OCI-LY7 (cell line): ENCODE measurements around the gene FBXO11. TPM values are rescaled to one million over a fixed set of nuclear protein-coding genes. Genes with fewer than 3 reads are reported as not detected.
A peak's percentile ranks its signal among the peaks of the same experiment; 100 is the strongest.

Experiments used
- BruUV-seq: library from RNA; stranded (reverse); fragments of 400-500 nt; replicated peaks from 2 replicates; lab custom pipeline; 2021; lab: Mats Ljungman, UMichigan
- CTCF ChIA-PET: fragments of 300-600 bp; sonication (Branson Sonifier 250); formaldehyde crosslinking; loops from one replicate; lab custom pipeline; 2022; ENCODE audit warnings: antibody characterized with exemption; ENCODE audit not compliant: unreplicated experiment; lab: Charles Lee
- POLR2A ChIA-PET: fragments of 300-600 bp; sonication (Branson Sonifier 250); formaldehyde crosslinking; loops from one replicate; lab custom pipeline; 2022; ENCODE audit warnings: antibody characterized with exemption; lab: Charles Lee
- DNase-seq: peaks from one replicate; pipeline ENCODE4 v3.0.0-alpha.2; 2015; ENCODE audit warnings: low spot score
- H2AFZ ChIP-seq: fragments of 200-600 bp; sonication (generic), shearing (Covaris generic); 2 replicates; pipeline ENCODE4 v1.6.1; 2014; ENCODE audit warnings: mild to moderate bottlenecking, antibody characterized with exemption, low read length, moderate library complexity
- H3K27ac ChIP-seq: fragments of 200-600 bp; sonication (generic); 2 replicates; pipeline ENCODE4 v1.5.1; 2014; ENCODE audit warnings: mixed run types, low read depth, mild to moderate bottlenecking, moderate library complexity, low read length, inconsistent platforms; ENCODE audit not compliant: poor library complexity, severe bottlenecking
- H3K36me3 ChIP-seq: fragments of 200-600 bp; sonication (generic); 2 replicates; pipeline ENCODE4 v1.6.1; 2014; ENCODE audit warnings: mild to moderate bottlenecking, antibody characterized with exemption, low read length, moderate library complexity, mixed read lengths; ENCODE audit not compliant: insufficient read depth
- H3K4me1 ChIP-seq: fragments of 200-600 bp; sonication (generic); 2 replicates; pipeline ENCODE4 v1.5.1; 2014; ENCODE audit warnings: mild to moderate bottlenecking, low read length; ENCODE audit not compliant: insufficient read depth, poor library complexity, severe bottlenecking
- H3K4me2 ChIP-seq: fragments of 200-600 bp; sonication (generic); 2 replicates; pipeline ENCODE4 v1.6.1; 2014; ENCODE audit warnings: mild to moderate bottlenecking, low read length
- H3K4me3 ChIP-seq: fragments of 200-600 bp; sonication (generic); 2 replicates; pipeline ENCODE4 v1.5.1; 2014; ENCODE audit warnings: mild to moderate bottlenecking, low read depth, low read length; ENCODE audit not compliant: poor library complexity, severe bottlenecking
- H3K79me2 ChIP-seq: fragments of 200-600 bp; sonication (generic); 2 replicates; pipeline ENCODE4 v1.6.1; 2016; ENCODE audit warnings: low read depth, mild to moderate bottlenecking, low read length, moderate library complexity, mixed read lengths; ENCODE audit not compliant: insufficient read depth
- H3K9me2 ChIP-seq: fragments of 200-600 bp; sonication (generic); 2 replicates; pipeline ENCODE4 v1.6.1; 2016; ENCODE audit warnings: mild to moderate bottlenecking, low read length, mixed read lengths; ENCODE audit not compliant: insufficient read depth
- H3K9me3 ChIP-seq: fragments of 200-600 bp; sonication (generic); 2 replicates; pipeline ENCODE4 v1.6.1; 2014; ENCODE audit warnings: mild to moderate bottlenecking, mixed run types, low read length, mixed read lengths
- H4K20me1 ChIP-seq: fragments of 200-600 bp; sonication (generic); 2 replicates; pipeline ENCODE4 v1.6.1; 2014; ENCODE audit warnings: mild to moderate bottlenecking, antibody characterized with exemption, low read length, moderate library complexity, mixed read lengths; ENCODE audit not compliant: insufficient read depth
- EZH2phosphoT487 ChIP-seq: fragments of 200-600 bp; sonication (generic); IDR thresholded peaks from 2 replicates; pipeline ENCODE4 v1.6.1; 2018; ENCODE audit warnings: low read depth, borderline replicate concordance, mild to moderate bottlenecking, mixed run types, antibody characterized with exemption, low read length, moderate library complexity, mixed read lengths
- intact Hi-C: fragments of 100-400 bp; cut with micrococcal nuclease; formaldehyde crosslinking; loops from one replicate; pipeline ENCODE4 v1.10.0; 2022; ENCODE audit not compliant: unreplicated experiment
- total RNA-seq, 2 experiments: library from RNA; depleted of rRNA in 1 of 2; stranded (reverse); fragments of >200 nt in 1 of 2; shearing (Covaris generic) in 1 of 2; gene quantifications; 2 replicates each; pipeline ENCODE4 v1.2.3, GENCODE V29; 2014 to 2022
- TF ChIP-seq, protein P1 (sequence below): fragments of 200-600 bp; sonication (generic); conservative IDR thresholded peaks from 2 replicates; pipeline ENCODE4 v1.5.1; 2014; ENCODE audit warnings: mild to moderate bottlenecking, antibody characterized with exemption, low read length, moderate library complexity, mixed read lengths

Gene FBXO11
- total RNA-seq, 2 experiments from 2014 or later, result 31.9 to 73.2 TPM

DNA sequence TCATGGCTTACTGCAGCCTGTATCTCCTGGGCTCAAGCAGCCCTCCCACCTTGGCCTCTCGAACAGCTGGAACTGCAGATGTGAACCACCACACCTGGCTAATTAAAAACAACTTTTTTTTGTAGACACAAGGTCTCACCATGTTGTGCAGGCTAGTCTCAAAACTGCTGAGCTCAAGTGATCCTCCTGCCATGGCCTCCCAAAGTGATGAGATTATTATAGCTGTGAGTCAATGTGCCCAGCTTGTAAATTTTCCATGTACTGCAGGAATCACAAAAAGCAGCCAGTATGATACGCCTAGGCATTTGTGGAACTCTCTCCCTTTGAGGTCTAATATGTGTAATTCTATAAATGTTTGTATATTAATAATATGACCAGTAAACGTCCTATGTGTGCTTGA lies 63.5 kb downstream of the FBXO11 start:
- no peak overlapping the region for H2AFZ ChIP-seq
- no peaks in the 10 kb centered on the region for H4K20me1 ChIP-seq
- no peaks in the 10 kb centered on the region for H3K9me3 ChIP-seq
- ChIA-PET CTCF (interaction anchor here (0.5 kb wide), 1 partner anchor 551 kb away, joined by 3 read pairs; no protein-coding TSS in a partner anchor), POLR2A (interaction anchor here (0.6 to 1.8 kb wide), 8 partner anchors 9 to 429 kb away, joined by 3 to 6 read pairs (median 4); no protein-coding TSS in a partner anchor)
- peaks cover 31% of the 10 kb centered on the region for H3K36me3 ChIP-seq
- TF ChIP-seq, protein P1, sequence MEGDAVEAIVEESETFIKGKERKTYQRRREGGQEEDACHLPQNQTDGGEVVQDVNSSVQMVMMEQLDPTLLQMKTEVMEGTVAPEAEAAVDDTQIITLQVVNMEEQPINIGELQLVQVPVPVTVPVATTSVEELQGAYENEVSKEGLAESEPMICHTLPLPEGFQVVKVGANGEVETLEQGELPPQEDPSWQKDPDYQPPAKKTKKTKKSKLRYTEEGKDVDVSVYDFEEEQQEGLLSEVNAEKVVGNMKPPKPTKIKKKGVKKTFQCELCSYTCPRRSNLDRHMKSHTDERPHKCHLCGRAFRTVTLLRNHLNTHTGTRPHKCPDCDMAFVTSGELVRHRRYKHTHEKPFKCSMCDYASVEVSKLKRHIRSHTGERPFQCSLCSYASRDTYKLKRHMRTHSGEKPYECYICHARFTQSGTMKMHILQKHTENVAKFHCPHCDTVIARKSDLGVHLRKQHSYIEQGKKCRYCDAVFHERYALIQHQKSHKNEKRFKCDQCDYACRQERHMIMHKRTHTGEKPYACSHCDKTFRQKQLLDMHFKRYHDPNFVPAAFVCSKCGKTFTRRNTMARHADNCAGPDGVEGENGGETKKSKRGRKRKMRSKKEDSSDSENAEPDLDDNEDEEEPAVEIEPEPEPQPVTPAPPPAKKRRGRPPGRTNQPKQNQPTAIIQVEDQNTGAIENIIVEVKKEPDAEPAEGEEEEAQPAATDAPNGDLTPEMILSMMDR, result no peak
- no peak for TF ChIP-seq EZH2phosphoT487
- intact Hi-C loops, result no loop called here
- H3K27ac ChIP-seq, result no peak overlapping the region
- H3K4me2 ChIP-seq, result no peak overlapping the region
- peaks cover 9% of the 10 kb centered on the region for H3K4me1 ChIP-seq
- peak; percentile 16 for DNase-seq
- no peaks in the 10 kb centered on the region for H3K9me2 ChIP-seq
- H3K4me3 ChIP-seq, result no peak overlapping the region
- H3K79me2 ChIP-seq, result peaks cover 40% of the 10 kb centered on the region; the same call in 1 of the 2 replicates
- BruUV-seq, result no TSS peak

DNA sequence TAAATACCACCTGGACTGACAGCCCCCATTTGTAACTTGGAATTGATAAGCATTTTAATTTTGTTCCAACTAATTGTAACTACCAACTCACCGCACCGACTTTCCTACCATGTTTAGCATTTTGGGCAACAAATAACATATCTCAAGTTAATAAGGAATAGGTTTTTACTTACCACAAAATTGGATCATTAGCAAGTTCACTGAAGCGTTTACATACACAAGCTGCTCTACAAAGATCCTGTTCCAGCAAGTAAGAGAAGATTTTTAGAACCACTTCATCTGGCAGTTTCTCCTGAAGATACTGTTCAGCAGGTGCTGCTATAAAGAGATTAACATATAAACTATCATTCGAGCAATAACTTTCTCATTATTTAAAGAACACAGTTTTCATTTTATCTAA lies 67.6 kb downstream of the FBXO11 start:
- no peaks in the 10 kb centered on the region for H4K20me1 ChIP-seq
- peaks cover 20% of the 10 kb centered on the region; the same call in 1 of the 2 replicates for H3K79me2 ChIP-seq
- no peak overlapping the region for H3K4me2 ChIP-seq
- CTCF ChIA-PET, result no interaction called here
- peaks cover 9% of the 10 kb centered on the region for H3K4me1 ChIP-seq
- H3K9me2 ChIP-seq, result no peaks in the 10 kb centered on the region
- DNase-seq, result no peak
- TF ChIP-seq, protein P1, result no peak
- no peak for TF ChIP-seq EZH2phosphoT487
- BruUV-seq, result no TSS peak
- no peak overlapping the region for H3K4me3 ChIP-seq
- peaks cover 60% of the 10 kb centered on the region for H3K36me3 ChIP-seq
- H2AFZ ChIP-seq, result no peak overlapping the region
- H3K27ac ChIP-seq, result no peak overlapping the region
- intact Hi-C loops, result no loop called here
- no peaks in the 10 kb centered on the region for H3K9me3 ChIP-seq
- POLR2A ChIA-PET, result interaction anchor here (0.9 to 1.4 kb wide), 4 partner anchors 12 to 23 kb away, joined by 3 to 4 read pairs (median 4); no protein-coding TSS in a partner anchor

DNA sequence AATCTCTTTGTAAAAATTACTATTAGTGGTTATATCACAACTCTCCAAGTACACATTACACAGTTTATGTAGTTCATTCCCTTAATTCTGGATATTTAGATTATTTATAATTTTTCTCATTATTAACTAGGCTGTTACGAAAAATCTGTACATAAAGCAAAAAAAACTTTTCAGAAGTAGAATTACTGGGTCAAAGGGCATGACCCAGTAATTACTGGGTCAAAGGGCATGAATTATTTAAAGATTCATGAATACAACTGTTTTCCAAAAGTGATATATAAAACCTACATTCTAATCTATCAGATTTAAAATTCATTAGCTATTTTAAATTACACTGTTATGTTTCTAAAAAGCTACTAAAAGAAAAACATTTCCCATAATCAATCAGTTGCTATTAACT lies 68.0 kb downstream of the FBXO11 start:
- Histone ChIP-seq H3K4me3 (no peak overlapping the region), H3K79me2 (peaks cover 19% of the 10 kb centered on the region; the same call in 1 of the 2 replicates), H3K4me2 (no peak overlapping the region), H4K20me1 (no peaks in the 10 kb centered on the region), H3K9me3 (no peaks in the 10 kb centered on the region), H3K27ac (no peak overlapping the region), H3K36me3 (peaks cover 64% of the 10 kb centered on the region), H3K4me1 (peaks cover 6% of the 10 kb centered on the region), H3K9me2 (no peaks in the 10 kb centered on the region), H2AFZ (no peak overlapping the region)
- no peak for DNase-seq
- intact Hi-C loops, result no loop called here
- ChIA-PET POLR2A (interaction anchor here (0.9 to 1.4 kb wide), 3 partner anchors 12 to 23 kb away, joined by 3 to 4 read pairs (median 3); no protein-coding TSS in a partner anchor), CTCF (no interaction called here)
- TSS peak; percentile 52 for BruUV-seq
- no peak for TF ChIP-seq EZH2phosphoT487
- TF ChIP-seq, protein P1, result no peak
